HL-60/S4 (cell line): ENCODE measurements around the gene RNU4-1.
"Not testable (repeated sequence)": the region's sequence is repeated elsewhere in the genome, so short reads cannot be mapped to it uniquely, and the experiment has no call there.

Experiments
- in situ Hi-C: fragments of 300-500 bp; cut with MboI; formaldehyde crosslinking; loops from 2 replicates; pipeline ENCODE4 v1.14.3; 2022; ENCODE audit warnings: low sequenced_read_pairs

Gene RNU4-1

GRCh38 chr12:120292661-120293531, at the start of gene RNU4-1:
TSS of gene RNU4-1 (minus strand) at chr12:120293237.
- in situ Hi-C loops = no loop called here

GRCh38 chr12:120342175-120343038, 49.4 kb upstream of the RNU4-1 start:
- in situ Hi-C loops = no loop called here

- in situ Hi-C loops = no loop called here
These were observed 46.2 kb upstream of the RNU4-1 start for GRCh38 chr12:120339256-120339655.

GRCh38 chr12:120337730-120338129, 44.7 kb upstream of the RNU4-1 start:
- in situ Hi-C loops = no loop called here

- in situ Hi-C loops = not testable (repeated sequence)
These were observed 43.4 kb upstream of the RNU4-1 start for GRCh38 chr12:120336392-120336791.

GRCh38 chr12:120335447-120335846, 42.4 kb upstream of the RNU4-1 start:
- in situ Hi-C loops = not testable (repeated sequence)

- in situ Hi-C loops = no loop called here
These were observed 39.5 kb upstream of the RNU4-1 start for GRCh38 chr12:120332523-120332922.

GRCh38 chr12:120332041-120332440, 39.0 kb upstream of the RNU4-1 start:
- in situ Hi-C loops = no loop called here

GRCh38 chr12:120331390-120331789, 38.4 kb upstream of the RNU4-1 start:
- in situ Hi-C loops = no loop called here

- in situ Hi-C loops = no loop called here
These were observed 35.2 kb upstream of the RNU4-1 start for GRCh38 chr12:120328228-120328627.

- in situ Hi-C loops = no loop called here
These were observed 34.6 kb upstream of the RNU4-1 start, which contains the start of gene PLA2G1B for GRCh38 chr12:120327593-120327992. TSS of gene PLA2G1B (minus strand) at chr12:120327779. CDS start at chr12:120327753, 26 bp downstream.

- in situ Hi-C loops = no loop called here
These were observed 31.9 kb upstream of the RNU4-1 start for GRCh38 chr12:120324841-120325417.

- in situ Hi-C loops = no loop called here
These were observed 30.7 kb upstream of the RNU4-1 start for GRCh38 chr12:120323772-120324171.

GRCh38 chr12:120321382-120322202, 28.6 kb upstream of the RNU4-1 start:
- in situ Hi-C loops = no loop called here

- in situ Hi-C loops = no loop called here
These were observed 24.4 kb upstream of the RNU4-1 start for GRCh38 chr12:120317224-120318105.

GRCh38 chr12:120316798-120317223, 23.8 kb upstream of the RNU4-1 start:
- in situ Hi-C loops = no loop called here

- in situ Hi-C loops = no loop called here
These were observed 21.2 kb upstream of the RNU4-1 start for GRCh38 chr12:120314220-120314619.

GRCh38 chr12:120301962-120302815, 9.2 kb upstream of the RNU4-1 start, which contains the start of gene SIRT4:
TSS of gene SIRT4 (plus strand) at chr12:120302321. CDS start at chr12:120303562, 1,241 bp downstream.
- in situ Hi-C loops = no loop called here

- in situ Hi-C loops = no loop called here
These were observed 701 bp downstream of the RNU4-1 start for GRCh38 chr12:120292411-120292660.
